Measurements from ENCODE around the gene UPK3BL1.
"Not testable (repeated sequence)": the region's sequence is repeated elsewhere in the genome, so short reads cannot be mapped to it uniquely, and the experiment has no call there.

DNA sequence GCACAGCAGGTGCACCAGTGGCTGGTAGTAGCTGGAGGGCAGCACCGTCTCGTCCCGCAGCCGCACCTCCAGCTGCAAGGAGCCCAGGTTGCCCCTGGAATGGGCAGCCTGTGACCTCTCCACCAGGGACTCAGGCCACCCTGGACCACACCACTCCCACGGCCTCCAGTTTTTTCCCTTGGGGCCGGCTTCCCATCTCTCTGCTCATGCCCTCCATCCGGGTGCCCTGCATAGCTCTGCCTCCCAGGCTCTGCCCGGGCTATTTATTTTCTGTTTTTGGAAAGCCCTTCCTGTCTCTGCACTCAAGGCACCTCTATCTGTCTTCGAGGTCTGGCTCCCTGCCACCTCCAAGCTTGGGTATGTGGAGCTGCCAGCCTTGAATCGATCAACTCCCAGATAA is 46.6 kb downstream of the UPK3BL1 start:
- TF ChIP-seq POLR2A (IDR thresholded peaks at IDR 0.05; ENCODE audit: low read length); GATA1 (IDR thresholded peaks at IDR 0.05; ENCODE audit: low read depth, low read length): not testable (repeated sequence)

Measured in erythroblast (primary cell).